Liver (tissue), 3 donors: ENCODE measurements around the gene ZNF408.

ENCODE experiments used
- ATF3 ChIP-seq: IDR thresholded peaks from 2 replicates; pipeline ENCODE4 v1.6.1; 2016; ENCODE audit warnings: antibody characterized with exemption
- CTCF ChIP-seq: fragments of 150-350 bp; IDR thresholded peaks from 2 replicates; pipeline ENCODE4 v1.5.1; 2017; ENCODE audit warnings: improper control_type of control experiment, low read depth, low read length; ENCODE audit not compliant: missing input control
- GABPA ChIP-seq, 2 donors: IDR thresholded peaks in 1 of 2; conservative IDR thresholded peaks in 1 of 2; 2 replicates each; pipeline ENCODE4 v1.6.1; 2016; ENCODE audit warnings: antibody characterized with exemption in 2 of 2, mild to moderate bottlenecking in 1 of 2, moderate library complexity in 1 of 2
- MAX ChIP-seq: IDR thresholded peaks from 2 replicates; pipeline ENCODE4 v1.6.1; 2016; ENCODE audit warnings: antibody characterized with exemption
- REST ChIP-seq: IDR thresholded peaks from 2 replicates; pipeline ENCODE4 v1.6.1; 2016; ENCODE audit warnings: antibody characterized with exemption, mild to moderate bottlenecking
- YY1 ChIP-seq: IDR thresholded peaks from 2 replicates; pipeline ENCODE4 v1.6.1; 2016; ENCODE audit warnings: antibody characterized with exemption, mild to moderate bottlenecking
- donor health status: healthy.
- donor health status: healthy.

- no peak for TF ChIP-seq MAX
- no peak for TF ChIP-seq CTCF
- TF ChIP-seq ATF3, result no peak
- TF ChIP-seq YY1, result no peak
- TF ChIP-seq GABPA (IDR thresholded peaks at IDR 0.05 in 1 of 2, conservative IDR thresholded peaks at IDR 0.05 in 1 of 2), result no peak
- no peak for TF ChIP-seq REST
Observed at GRCh38 chr11:46747150-46747549, 46.3 kb downstream of the ZNF408 start.
